ENCODE data around the gene RGS12.

RGS12 gene

GRCh38 chr4:3255611-3256186 lies 37.1 kb upstream of the RGS12 start:
- Histone ChIP-seq H3K4me3 (ENCODE audit: low read depth, low read length) (no peak overlapping the region), H3K36me3 (ENCODE audit: control insufficient read depth, insufficient read depth, low read length) (no peaks in the 10 kb centered on the region), H3K9me3 (ENCODE audit: control insufficient read depth, insufficient read depth, low read length) (no peaks in the 10 kb centered on the region), H3K27me3 (ENCODE audit: control insufficient read depth, insufficient read depth, low read length) (no peaks in the 10 kb centered on the region), H3K9ac (ENCODE audit: low read depth, low read length) (no peak overlapping the region), H3K4me1 (ENCODE audit: control insufficient read depth, insufficient read depth, low read length) (no peaks in the 10 kb centered on the region; the same call in 1 of the 2 replicates), H3K27ac (ENCODE audit: low read depth, low read length) (no peak overlapping the region)

- Histone ChIP-seq H3K27ac (ENCODE audit: low read depth, low read length) (no peak overlapping the region), H3K27me3 (ENCODE audit: control insufficient read depth, insufficient read depth, low read length) (no peaks in the 10 kb centered on the region), H3K36me3 (ENCODE audit: control insufficient read depth, insufficient read depth, low read length) (no peaks in the 10 kb centered on the region), H3K9ac (ENCODE audit: low read depth, low read length) (no peak overlapping the region), H3K4me1 (ENCODE audit: control insufficient read depth, insufficient read depth, low read length) (no peaks in the 10 kb centered on the region), H3K9me3 (ENCODE audit: control insufficient read depth, insufficient read depth, low read length) (no peaks in the 10 kb centered on the region), H3K4me3 (ENCODE audit: low read depth, low read length) (no peak overlapping the region)
Observed at GRCh38 chr4:3256230-3257102, 36.4 kb upstream of the RGS12 start.

GRCh38 chr4:3257103-3257555 lies 35.7 kb upstream of the RGS12 start:
- H3K36me3 ChIP-seq (ENCODE audit: control insufficient read depth, insufficient read depth, low read length) = no peaks in the 10 kb centered on the region
- H3K4me3 ChIP-seq (ENCODE audit: low read depth, low read length) = no peak overlapping the region
- H3K4me1 ChIP-seq (ENCODE audit: control insufficient read depth, insufficient read depth, low read length) = no peaks in the 10 kb centered on the region
- no peak overlapping the region for H3K27ac ChIP-seq (ENCODE audit: low read depth, low read length)
- no peaks in the 10 kb centered on the region for H3K9me3 ChIP-seq (ENCODE audit: control insufficient read depth, insufficient read depth, low read length)
- no peaks in the 10 kb centered on the region for H3K27me3 ChIP-seq (ENCODE audit: control insufficient read depth, insufficient read depth, low read length)
- H3K9ac ChIP-seq (ENCODE audit: low read depth, low read length) = no peak overlapping the region

- H3K9ac ChIP-seq (ENCODE audit: low read depth, low read length) = no peak overlapping the region
- no peak overlapping the region for H3K4me3 ChIP-seq (ENCODE audit: low read depth, low read length)
- no peak overlapping the region for H3K27ac ChIP-seq (ENCODE audit: low read depth, low read length)
Observed at GRCh38 chr4:3257556-3258482, 35.0 kb upstream of the RGS12 start.

GRCh38 chr4:3261411-3262207 lies 31.2 kb upstream of the RGS12 start:
- Histone ChIP-seq H3K9me3 (ENCODE audit: control insufficient read depth, insufficient read depth, low read length) (no peaks in the 10 kb centered on the region), H3K36me3 (ENCODE audit: control insufficient read depth, insufficient read depth, low read length) (no peaks in the 10 kb centered on the region), H3K4me1 (ENCODE audit: control insufficient read depth, insufficient read depth, low read length) (no peaks in the 10 kb centered on the region), H3K27me3 (ENCODE audit: control insufficient read depth, insufficient read depth, low read length) (no peaks in the 10 kb centered on the region), H3K4me3 (ENCODE audit: low read depth, low read length) (no peak overlapping the region), H3K27ac (ENCODE audit: low read depth, low read length) (no peak overlapping the region), H3K9ac (ENCODE audit: low read depth, low read length) (no peak overlapping the region)

More at GRCh38 chr4:3257556-3258482, 35.0 kb upstream of the RGS12 start:
- Histone ChIP-seq H3K4me1 (ENCODE audit: control insufficient read depth, insufficient read depth, low read length) (no peaks in the 10 kb centered on the region), H3K36me3 (ENCODE audit: control insufficient read depth, insufficient read depth, low read length) (no peaks in the 10 kb centered on the region), H3K27me3 (ENCODE audit: control insufficient read depth, insufficient read depth, low read length) (no peaks in the 10 kb centered on the region), H3K9me3 (ENCODE audit: control insufficient read depth, insufficient read depth, low read length) (no peaks in the 10 kb centered on the region)

- Histone ChIP-seq H3K36me3 (ENCODE audit: control insufficient read depth, insufficient read depth, low read length) (no peaks in the 10 kb centered on the region), H3K4me1 (ENCODE audit: control insufficient read depth, insufficient read depth, low read length) (no peaks in the 10 kb centered on the region), H3K27me3 (ENCODE audit: control insufficient read depth, insufficient read depth, low read length) (no peaks in the 10 kb centered on the region), H3K4me3 (ENCODE audit: low read depth, low read length) (no peak overlapping the region), H3K9ac (ENCODE audit: low read depth, low read length) (no peak overlapping the region), H3K27ac (ENCODE audit: low read depth, low read length) (no peak overlapping the region), H3K9me3 (ENCODE audit: control insufficient read depth, insufficient read depth, low read length) (no peaks in the 10 kb centered on the region)
Observed at GRCh38 chr4:3262208-3263052, 30.4 kb upstream of the RGS12 start.

GRCh38 chr4:3263053-3263875 lies 29.6 kb upstream of the RGS12 start:
- H3K27ac ChIP-seq (ENCODE audit: low read depth, low read length) = no peak overlapping the region
- H3K4me3 ChIP-seq (ENCODE audit: low read depth, low read length) = no peak overlapping the region
- H3K36me3 ChIP-seq (ENCODE audit: control insufficient read depth, insufficient read depth, low read length) = no peaks in the 10 kb centered on the region
- no peaks in the 10 kb centered on the region for H3K4me1 ChIP-seq (ENCODE audit: control insufficient read depth, insufficient read depth, low read length)
- H3K9me3 ChIP-seq (ENCODE audit: control insufficient read depth, insufficient read depth, low read length) = no peaks in the 10 kb centered on the region
- no peaks in the 10 kb centered on the region for H3K27me3 ChIP-seq (ENCODE audit: control insufficient read depth, insufficient read depth, low read length)
- H3K9ac ChIP-seq (ENCODE audit: low read depth, low read length) = no peak overlapping the region

GRCh38 chr4:3263876-3264193 lies 29.0 kb upstream of the RGS12 start:
- H3K9me3 ChIP-seq (ENCODE audit: control insufficient read depth, insufficient read depth, low read length) = no peaks in the 10 kb centered on the region
- no peaks in the 10 kb centered on the region for H3K4me1 ChIP-seq (ENCODE audit: control insufficient read depth, insufficient read depth, low read length)
- no peak overlapping the region for H3K4me3 ChIP-seq (ENCODE audit: low read depth, low read length)
- H3K36me3 ChIP-seq (ENCODE audit: control insufficient read depth, insufficient read depth, low read length) = no peaks in the 10 kb centered on the region
- no peak overlapping the region for H3K27ac ChIP-seq (ENCODE audit: low read depth, low read length)
- H3K27me3 ChIP-seq (ENCODE audit: control insufficient read depth, insufficient read depth, low read length) = no peaks in the 10 kb centered on the region
- H3K9ac ChIP-seq (ENCODE audit: low read depth, low read length) = no peak overlapping the region

- Histone ChIP-seq H3K9me3 (ENCODE audit: control insufficient read depth, insufficient read depth, low read length) (no peaks in the 10 kb centered on the region), H3K9ac (ENCODE audit: low read depth, low read length) (no peak overlapping the region), H3K4me3 (ENCODE audit: low read depth, low read length) (no peak overlapping the region), H3K4me1 (ENCODE audit: control insufficient read depth, insufficient read depth, low read length) (no peaks in the 10 kb centered on the region), H3K27me3 (ENCODE audit: control insufficient read depth, insufficient read depth, low read length) (no peaks in the 10 kb centered on the region), H3K36me3 (ENCODE audit: control insufficient read depth, insufficient read depth, low read length) (no peaks in the 10 kb centered on the region), H3K27ac (ENCODE audit: low read depth, low read length) (no peak overlapping the region)
Observed at GRCh38 chr4:3266076-3266475, 26.7 kb upstream of the RGS12 start.

All from HUES48 (cell line).